ENCODE data around the gene PLAGL2.
"Not testable (repeated sequence)": the region's sequence is repeated elsewhere in the genome, so short reads cannot be mapped to it uniquely, and the experiment has no call there.

Gene PLAGL2

GRCh38 chr20:32249030-32249738 lies 41.6 kb upstream of the PLAGL2 start:
- Histone ChIP-seq H3F3A (ENCODE audit: control insufficient read depth, insufficient read depth) (no peaks in the 10 kb centered on the region), H3K9me2 (replicated peaks; ENCODE audit: control insufficient read depth, low read length) (no peaks in the 10 kb centered on the region), H3K4me2 (ENCODE audit: low read length) (no peak overlapping the region), H3K36me3 (ENCODE audit: control insufficient read depth, low read length) (no peaks in the 10 kb centered on the region), H3K79me2 (ENCODE audit: control insufficient read depth, low read length) (no peaks in the 10 kb centered on the region), H3K4me1 (ENCODE audit: control insufficient read depth, low read length) (peaks cover 13% of the 10 kb centered on the region; the same call in 1 of the 2 replicates), H3K9me3 (ENCODE audit: control insufficient read depth, insufficient read depth, low read length) (no peaks in the 10 kb centered on the region), H4K20me1 (ENCODE audit: control insufficient read depth, insufficient read depth, low read depth, low read length) (no peaks in the 10 kb centered on the region), H3K27me3 (ENCODE audit: control insufficient read depth, low read length) (no peaks in the 10 kb centered on the region), H3K4me3 (ENCODE audit: low read length) (no peak overlapping the region), H3K27ac (ENCODE audit: low read depth, low read length) (no peak overlapping the region)
- TF ChIP-seq EZH2phosphoT487 (IDR thresholded peaks at IDR 0.05; ENCODE audit: borderline replicate concordance, low read length) (no peak), CTCF (IDR thresholded peaks at IDR 0.05; ENCODE audit: low read depth, low read length, poor library complexity, severe bottlenecking) (no peak)

- Histone ChIP-seq H3K9me3 (ENCODE audit: control insufficient read depth, insufficient read depth, low read length) (no peaks in the 10 kb centered on the region), H3K4me2 (ENCODE audit: low read length) (no peak overlapping the region), H4K20me1 (ENCODE audit: control insufficient read depth, insufficient read depth, low read depth, low read length) (no peaks in the 10 kb centered on the region), H3K79me2 (ENCODE audit: control insufficient read depth, low read length) (no peaks in the 10 kb centered on the region), H3K27me3 (ENCODE audit: control insufficient read depth, low read length) (no peaks in the 10 kb centered on the region), H3K4me1 (ENCODE audit: control insufficient read depth, low read length) (peaks cover 23% of the 10 kb centered on the region), H3K4me3 (ENCODE audit: low read length) (no peak overlapping the region), H3K36me3 (ENCODE audit: control insufficient read depth, low read length) (no peaks in the 10 kb centered on the region), H3K9me2 (replicated peaks; ENCODE audit: control insufficient read depth, low read length) (no peaks in the 10 kb centered on the region), H3K27ac (ENCODE audit: low read depth, low read length) (no peak overlapping the region), H3F3A (ENCODE audit: control insufficient read depth, insufficient read depth) (no peaks in the 10 kb centered on the region)
- TF ChIP-seq EZH2phosphoT487 (IDR thresholded peaks at IDR 0.05; ENCODE audit: borderline replicate concordance, low read length) (no peak), CTCF (IDR thresholded peaks at IDR 0.05; ENCODE audit: low read depth, low read length, poor library complexity, severe bottlenecking) (no peak)
Observed at GRCh38 chr20:32248043-32248442, 40.5 kb upstream of the PLAGL2 start.

- not testable (repeated sequence) for H3K27ac ChIP-seq (ENCODE audit: low read depth, low read length); H3K9me3 ChIP-seq (ENCODE audit: control insufficient read depth, insufficient read depth, low read length); H3K4me2 ChIP-seq (ENCODE audit: low read length); H3K79me2 ChIP-seq (ENCODE audit: control insufficient read depth, low read length); H4K20me1 ChIP-seq (ENCODE audit: control insufficient read depth, insufficient read depth, low read depth, low read length); H3K36me3 ChIP-seq (ENCODE audit: control insufficient read depth, low read length); H3K9me2 ChIP-seq (replicated peaks; ENCODE audit: control insufficient read depth, low read length); H3K27me3 ChIP-seq (ENCODE audit: control insufficient read depth, low read length); H3K4me3 ChIP-seq (ENCODE audit: low read length); H3F3A ChIP-seq (ENCODE audit: control insufficient read depth, insufficient read depth)
- H3K4me1 ChIP-seq (ENCODE audit: control insufficient read depth, low read length) = peaks cover 30% of the 10 kb centered on the region
Observed at GRCh38 chr20:32246208-32246607, 38.7 kb upstream of the PLAGL2 start.

GRCh38 chr20:32244959-32245358 lies 37.4 kb upstream of the PLAGL2 start:
- Histone ChIP-seq H3K9me2 (replicated peaks; ENCODE audit: control insufficient read depth, low read length) (no peaks in the 10 kb centered on the region), H3K9me3 (ENCODE audit: control insufficient read depth, insufficient read depth, low read length) (no peaks in the 10 kb centered on the region), H3K27me3 (ENCODE audit: control insufficient read depth, low read length) (no peaks in the 10 kb centered on the region), H3K36me3 (ENCODE audit: control insufficient read depth, low read length) (no peaks in the 10 kb centered on the region), H3K79me2 (ENCODE audit: control insufficient read depth, low read length) (no peaks in the 10 kb centered on the region), H3F3A (ENCODE audit: control insufficient read depth, insufficient read depth) (no peaks in the 10 kb centered on the region), H3K4me1 (ENCODE audit: control insufficient read depth, low read length) (peaks cover 42% of the 10 kb centered on the region), H3K4me2 (ENCODE audit: low read length) (no peak overlapping the region), H3K27ac (ENCODE audit: low read depth, low read length) (no peak overlapping the region), H3K4me3 (ENCODE audit: low read length) (no peak overlapping the region), H4K20me1 (ENCODE audit: control insufficient read depth, insufficient read depth, low read depth, low read length) (no peaks in the 10 kb centered on the region)
- no peak for TF ChIP-seq CTCF (IDR thresholded peaks at IDR 0.05; ENCODE audit: low read depth, low read length, poor library complexity, severe bottlenecking)
- TF ChIP-seq EZH2phosphoT487 (IDR thresholded peaks at IDR 0.05; ENCODE audit: borderline replicate concordance, low read length) = no peak

Measured in DOHH2 (cell line).